HepG2 (cell line): Measurements from ENCODE around the gene CD40. TPM values are rescaled to one million over a fixed set of nuclear protein-coding genes. Genes with fewer than 3 reads are reported as not detected.

ENCODE experiments used
- ATF2 ChIP-seq: sonication (generic); formaldehyde crosslinking; IDR thresholded peaks from 2 replicates; pipeline ENCODE4 v1.4.0; 2020; ENCODE audit warnings: missing genetic modification reagents
- BATF2 ChIP-seq: sonication (generic); formaldehyde crosslinking; IDR thresholded peaks from 2 replicates; pipeline ENCODE4 v1.8.0; 2022; ENCODE audit warnings: mild to moderate bottlenecking, missing genetic modification reagents, moderate library complexity
- BHLHE40 ChIP-seq: IDR thresholded peaks from 2 replicates; pipeline ENCODE4 v1.6.1; 2011; ENCODE audit warnings: low read length, improper control_type of control experiment
- CREBL2 ChIP-seq: sonication (generic); formaldehyde crosslinking; IDR thresholded peaks from 2 replicates; pipeline ENCODE4 v1.8.1; 2023; ENCODE audit warnings: missing genetic modification reagents, mild to moderate bottlenecking, borderline replicate concordance
- ETV6 ChIP-seq: sonication (generic); formaldehyde crosslinking; conservative IDR thresholded peaks from 2 replicates; pipeline ENCODE4 v1.4.0; 2020; ENCODE audit warnings: missing genetic modification reagents
- FOXA1 ChIP-seq, 2 experiments: fragments of 450-650 bp in 1 of 2; sonication (generic) in 1 of 2; formaldehyde crosslinking in 1 of 2; IDR thresholded peaks; 2 replicates each; pipeline versions ENCODE4 v1.4.0 to v1.6.1; 2016 to 2020; ENCODE audit warnings: missing genetic modification reagents in 1 of 2
- FOXO1 ChIP-seq: sonication (generic); formaldehyde crosslinking; IDR thresholded peaks from 2 replicates; pipeline ENCODE4 v1.4.0; 2020; ENCODE audit warnings: missing genetic modification reagents
- HMGXB4 ChIP-seq, 2 experiments: sonication (generic) in 1 of 2; formaldehyde crosslinking in 1 of 2; IDR thresholded peaks; 2 replicates each; pipeline versions ENCODE4 v1.4.0 to v1.6.1; 2018 to 2020; ENCODE audit warnings: missing genetic modification reagents in 2 of 2, borderline replicate concordance in 1 of 2, low read depth in 1 of 2, mild to moderate bottlenecking in 1 of 2, missing biosample characterization in 1 of 2
- KDM1A ChIP-seq: IDR thresholded peaks from 2 replicates; pipeline ENCODE4 v1.6.1; 2016; ENCODE audit warnings: missing compliant biosample characterization
- POLR2A ChIP-seq, 2 experiments: IDR thresholded peaks; 2 replicates each; pipeline ENCODE4 v1.6.1; 2011; ENCODE audit warnings: low read depth in 2 of 2, low read length in 2 of 2, mild to moderate bottlenecking in 1 of 2, moderate library complexity in 1 of 2; ENCODE audit not compliant: insufficient read depth in 1 of 2
- ZC3H4 ChIP-seq: sonication (generic); formaldehyde crosslinking; IDR thresholded peaks from 2 replicates; pipeline ENCODE4 v1.4.0; 2020; ENCODE audit warnings: missing genetic modification reagents, borderline replicate concordance
- ZNF20 ChIP-seq: sonication (generic); formaldehyde crosslinking; IDR thresholded peaks from 2 replicates; pipeline ENCODE4 v1.4.0; 2020; ENCODE audit warnings: mild to moderate bottlenecking, moderate library complexity, missing genetic modification reagents
- ZNF263 ChIP-seq: sonication (generic); formaldehyde crosslinking; IDR thresholded peaks from 2 replicates; pipeline ENCODE4 v1.4.0; 2020; ENCODE audit warnings: missing genetic modification reagents
- ZNF382 ChIP-seq: sonication (generic); formaldehyde crosslinking; IDR thresholded peaks from 2 replicates; pipeline ENCODE4 v1.5.0; 2020; ENCODE audit warnings: missing genetic modification reagents, mild to moderate bottlenecking, borderline replicate concordance
- ZNF451 ChIP-seq: sonication (generic); formaldehyde crosslinking; IDR thresholded peaks from 2 replicates; pipeline ENCODE4 v1.5.0; 2020; ENCODE audit warnings: mild to moderate bottlenecking, missing genetic modification reagents
- ZNF644 ChIP-seq: IDR thresholded peaks from 2 replicates; pipeline ENCODE4 v1.6.1; 2016; ENCODE audit warnings: low read depth
- ZNF704 ChIP-seq: sonication (generic); formaldehyde crosslinking; IDR thresholded peaks from 2 replicates; pipeline ENCODE4 v1.8.1; 2023; ENCODE audit warnings: mild to moderate bottlenecking, inconsistent platforms, moderate library complexity, missing genetic modification reagents, borderline replicate concordance
- ZNF75D ChIP-seq: sonication (generic); formaldehyde crosslinking; IDR thresholded peaks from 2 replicates; pipeline ENCODE4 v1.8.1; 2023; ENCODE audit warnings: missing genetic modification reagents, mild to moderate bottlenecking, borderline replicate concordance
- ZNF784 ChIP-seq: sonication (generic); formaldehyde crosslinking; IDR thresholded peaks from 2 replicates; pipeline ENCODE4 v1.5.1; 2020; ENCODE audit warnings: missing genetic modification reagents, mild to moderate bottlenecking, borderline replicate concordance
- polyA plus RNA-seq, 8 experiments: library from polyadenylated mRNA; depleted of rRNA in 3 of 8; stranded (reverse) in 7 of 8; unstranded in 1 of 8; fragments of >200 nt; fragmentation: Illumina TruSeq in 4 of 8; extraction: Trizol in 4 of 8; gene quantifications; 2 replicates each; pipeline versions ENCODE4 v1.2.1 to v1.2.3, GENCODE V29; 2011 to 2016; ENCODE audit warnings: low read depth in 4 of 8, missing spikeins in 1 of 8, mixed read lengths in 1 of 8; ENCODE audit not compliant: insufficient read depth in 1 of 8
- total RNA-seq, 5 experiments: library from RNA; depleted of rRNA; stranded (reverse); fragments of >200 nt; fragmentation: Illumina TruSeq; extraction: Trizol; gene quantifications; 2 replicates each; pipeline ENCODE4 v1.2.3, GENCODE V29; 2016; ENCODE audit warnings: low read depth in 1 of 5

Gene CD40
- total and polyA plus RNA-seq, 2 of the 13 experiments (the other 11 are each of a cell fraction or from before 2014, with no cell fraction given) = 4.6 to 13.4 TPM

GRCh38 chr20:46089417-46090388 is 28.4 kb upstream of the CD40 start, which contains the start of gene NCOA5 (continued):
- peak; percentile 99 for TF ChIP-seq HMGXB4 (CRISPR knock-in tag; IDR thresholded peaks at IDR 0.05; ENCODE audit: borderline replicate concordance in 1 of 2, low read depth in 1 of 2)
- no peak for TF ChIP-seq ZNF382 (CRISPR knock-in tag)
- peak; percentile 89 for TF ChIP-seq BATF2 (CRISPR knock-in tag)
- TF ChIP-seq ZNF784 (CRISPR knock-in tag) = peak; percentile 99
- peak; percentile 94 to 96 for TF ChIP-seq POLR2A (IDR thresholded peaks at IDR 0.05; ENCODE audit: insufficient read depth in 1 of 2, low read depth in 2 of 2, low read length in 2 of 2)
- peak; percentile 85 for TF ChIP-seq ATF2
- peak; percentile 62 for TF ChIP-seq BHLHE40
- TF ChIP-seq FOXA1 (IDR thresholded peaks at IDR 0.05) = no peak
- TF ChIP-seq FOXA1 (CRISPR knock-in tag; IDR thresholded peaks at IDR 0.05) = peak; percentile 92
- peak; percentile 98 for TF ChIP-seq FOXO1 (CRISPR knock-in tag)
- no peak; the same call in 1 of the 2 replicates for TF ChIP-seq ZNF644 (CRISPR knock-in tag)
- no peak for TF ChIP-seq ZNF20 (CRISPR knock-in tag)
- peak; percentile 99 for TF ChIP-seq ZNF451 (CRISPR knock-in tag)
- no peak for TF ChIP-seq ZNF75D
- peak; percentile 96 for TF ChIP-seq ETV6 (CRISPR knock-in tag)
- TF ChIP-seq ZNF704 = no peak
- TF ChIP-seq CREBL2 (CRISPR knock-in tag) = peak; percentile 98; the same call in 1 of the 2 replicates
- TF ChIP-seq ZNF263 (CRISPR knock-in tag) = peak; percentile 61; the same call in 1 of the 2 replicates
- no peak for TF ChIP-seq KDM1A
- TF ChIP-seq ZC3H4 (CRISPR knock-in tag) = peak; percentile 36; the same call in 1 of the 2 replicates
